Measurements from ENCODE around the gene GSTM3.

Gene GSTM3

GRCh38 chr1:109726728-109727373 is 14.0 kb downstream of the GSTM3 start:
- TF ChIP-seq, protein P1, sequence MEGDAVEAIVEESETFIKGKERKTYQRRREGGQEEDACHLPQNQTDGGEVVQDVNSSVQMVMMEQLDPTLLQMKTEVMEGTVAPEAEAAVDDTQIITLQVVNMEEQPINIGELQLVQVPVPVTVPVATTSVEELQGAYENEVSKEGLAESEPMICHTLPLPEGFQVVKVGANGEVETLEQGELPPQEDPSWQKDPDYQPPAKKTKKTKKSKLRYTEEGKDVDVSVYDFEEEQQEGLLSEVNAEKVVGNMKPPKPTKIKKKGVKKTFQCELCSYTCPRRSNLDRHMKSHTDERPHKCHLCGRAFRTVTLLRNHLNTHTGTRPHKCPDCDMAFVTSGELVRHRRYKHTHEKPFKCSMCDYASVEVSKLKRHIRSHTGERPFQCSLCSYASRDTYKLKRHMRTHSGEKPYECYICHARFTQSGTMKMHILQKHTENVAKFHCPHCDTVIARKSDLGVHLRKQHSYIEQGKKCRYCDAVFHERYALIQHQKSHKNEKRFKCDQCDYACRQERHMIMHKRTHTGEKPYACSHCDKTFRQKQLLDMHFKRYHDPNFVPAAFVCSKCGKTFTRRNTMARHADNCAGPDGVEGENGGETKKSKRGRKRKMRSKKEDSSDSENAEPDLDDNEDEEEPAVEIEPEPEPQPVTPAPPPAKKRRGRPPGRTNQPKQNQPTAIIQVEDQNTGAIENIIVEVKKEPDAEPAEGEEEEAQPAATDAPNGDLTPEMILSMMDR (IDR thresholded peaks at IDR 0.05): no peak
- no peak for TF ChIP-seq ZFX (IDR thresholded peaks at IDR 0.05; ENCODE audit: borderline replicate concordance)
- peak overlapping the region; percentile 78 for H3K27ac ChIP-seq

- no peak for TF ChIP-seq ZFX (IDR thresholded peaks at IDR 0.05; ENCODE audit: borderline replicate concordance)
- TF ChIP-seq, protein P1 (IDR thresholded peaks at IDR 0.05): no peak
- H3K27ac ChIP-seq: peak overlapping the region; percentile 78
Measured at GRCh38 chr1:109726007-109726406, 14.8 kb downstream of the GSTM3 start.

GRCh38 chr1:109725510-109725909 is 15.3 kb downstream of the GSTM3 start:
- peak overlapping the region; percentile 78 for H3K27ac ChIP-seq
- TF ChIP-seq, protein P1 (IDR thresholded peaks at IDR 0.05): no peak
- no peak for TF ChIP-seq ZFX (IDR thresholded peaks at IDR 0.05; ENCODE audit: borderline replicate concordance)

DNA sequence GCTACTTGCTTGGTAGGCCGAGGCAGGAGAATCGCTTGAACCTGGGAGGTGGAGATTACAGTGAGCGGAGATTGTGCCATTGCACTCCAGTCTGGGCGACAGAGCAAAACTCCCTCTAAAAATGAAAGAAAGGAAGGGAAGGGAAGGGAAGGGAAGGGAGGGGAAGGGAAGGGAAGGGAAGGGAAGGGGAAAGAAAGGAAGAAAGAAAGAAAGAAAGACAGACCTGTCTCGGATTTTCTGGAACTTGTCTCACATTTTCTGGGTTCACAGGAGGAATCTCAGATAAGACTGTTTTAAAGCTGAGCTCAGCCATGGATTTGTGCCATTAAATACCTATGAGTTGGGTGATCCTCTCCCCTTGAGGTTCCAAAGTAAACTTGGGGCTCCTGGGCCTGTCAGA is 15.9 kb downstream of the GSTM3 start:
- TF ChIP-seq ZFX (IDR thresholded peaks at IDR 0.05; ENCODE audit: borderline replicate concordance): no peak
- TF ChIP-seq, protein P1 (IDR thresholded peaks at IDR 0.05): no peak
- peak overlapping the region; percentile 78 for H3K27ac ChIP-seq

DNA sequence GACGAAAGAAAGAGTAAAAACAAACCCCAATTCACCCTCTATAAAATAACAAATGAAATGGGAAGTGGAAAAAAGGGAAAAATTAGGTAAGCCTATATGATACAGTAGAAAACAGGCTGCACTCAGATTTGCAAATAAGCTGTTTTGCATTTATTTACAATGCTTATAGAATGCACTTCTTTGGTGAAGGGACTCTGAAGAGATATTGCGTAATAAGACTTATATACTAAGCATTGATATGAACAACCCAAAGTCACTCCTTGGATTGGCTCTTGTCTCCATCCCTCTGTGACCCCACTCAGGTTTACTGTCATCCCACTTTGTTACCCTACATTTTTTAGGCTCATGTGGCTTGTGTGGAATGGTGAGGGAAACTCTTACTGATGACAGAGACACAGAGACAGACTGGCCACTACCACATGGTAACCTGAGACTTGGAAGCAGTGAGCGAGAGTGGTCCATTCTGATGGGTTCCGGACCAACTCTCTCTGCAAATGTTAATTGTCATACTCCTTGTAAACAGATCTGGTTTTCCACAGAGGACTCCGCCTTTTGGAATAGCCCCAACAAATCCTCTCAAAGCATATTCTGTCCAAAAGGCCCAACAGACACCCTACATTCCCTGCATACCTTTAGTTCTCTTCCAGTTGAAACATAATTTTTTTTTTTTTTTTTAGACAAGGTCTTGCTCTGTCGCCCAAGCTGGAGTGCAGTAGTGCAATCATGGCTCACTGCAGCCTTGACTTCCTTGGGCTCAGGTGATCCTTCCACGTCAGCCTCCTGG is 17.7 kb downstream of the GSTM3 start:
- TF ChIP-seq ZFX (IDR thresholded peaks at IDR 0.05; ENCODE audit: borderline replicate concordance): no peak
- TF ChIP-seq, protein P1 (IDR thresholded peaks at IDR 0.05): no peak

DNA sequence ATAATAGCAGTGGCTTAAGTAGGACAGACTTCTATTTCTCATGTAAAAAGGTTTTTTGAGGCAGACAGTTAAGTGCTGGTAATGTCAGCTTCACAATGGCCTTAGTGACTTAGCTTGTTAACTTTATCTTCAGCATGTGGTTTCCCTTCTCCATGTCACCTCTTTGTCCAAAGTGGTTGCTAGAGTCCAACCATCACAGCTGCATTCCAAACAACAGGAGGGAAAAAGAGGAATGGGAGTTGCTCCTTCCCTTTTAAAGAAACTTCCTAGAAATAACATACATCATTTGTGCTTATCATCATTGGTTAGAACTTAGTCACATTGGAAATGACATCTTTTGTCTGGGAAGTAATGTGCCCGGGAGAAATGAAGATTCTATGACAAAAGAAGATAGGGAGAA is 18.9 kb downstream of the GSTM3 start:
- no peak overlapping the region for H3K27ac ChIP-seq
- no peak for TF ChIP-seq ZFX (IDR thresholded peaks at IDR 0.05; ENCODE audit: borderline replicate concordance)
- TF ChIP-seq, protein P1 (IDR thresholded peaks at IDR 0.05): no peak

More for the DNA sequence above, 17.7 kb downstream of the GSTM3 start:
- H3K27ac ChIP-seq: peak overlapping the region; percentile 78

GRCh38 chr1:109721042-109721441 is 19.8 kb downstream of the GSTM3 start:
- no peak overlapping the region for H3K27ac ChIP-seq
- no peak for TF ChIP-seq ZFX (IDR thresholded peaks at IDR 0.05; ENCODE audit: borderline replicate concordance)
- TF ChIP-seq, protein P1 (IDR thresholded peaks at IDR 0.05): no peak

Data from 22Rv1 (cell line).